ENCODE measurements around the gene EFCAB6. TPM values are rescaled to one million over a fixed set of nuclear protein-coding genes. Genes with fewer than 3 reads are reported as not detected.

Gene EFCAB6
- 1 to 10 TPM in 1 of 4 donors, under 1 TPM in 2, not detected in 1; 0.68 to 3.7 (median 0.80) TPM for total RNA-seq

- WGBS, 2 donors (ENCODE audit: low coverage in 1 of 2) = 3% methylated on average over 50 of the region's 55 CpGs; no CpG with 5 or more reads in 1 of the 2 donors
- in situ Hi-C loops (cut with MboI; ENCODE audit: low pct_ligation_motif_present in 1 of 4, low pct_unique_long_range_greater_than_20kb in 1 of 4, low sequenced_read_pairs in 3 of 4) = loop anchor here in 1 of 4 donors (25.0 kb wide), 1 partner anchor 425 kb away; no protein-coding TSS in a partner anchor
- Histone ChIP-seq H3K27ac (peak within 1 kb of the TSS; percentile 76 to 83 (median 78)), H3K36me3 (no peaks in the 10 kb centered on the region), H3K9me3 (no peaks in the 10 kb centered on the region), H3K4me1 (peaks cover 5 to 18% (median 10%) of the 10 kb centered on the region in 4 donors), H3K4me3 (peak within 1 kb of the TSS; percentile 60 to 96 (median 74)), H3K27me3 (no peaks in the 10 kb centered on the region)
- intact Hi-C loops (cut with DNase I; ENCODE audit: low total_unique reads) = no loop called here
- peak; percentile 95 for DNase-seq
- TF ChIP-seq CTCF (IDR thresholded peaks at IDR 0.05) (no peak), EP300 (IDR thresholded peaks at IDR 0.05; ENCODE audit: low read depth) (no peak), POLR2A (IDR thresholded peaks at IDR 0.05) (peak; percentile 62), POLR2AphosphoS5 (IDR thresholded peaks at IDR 0.05) (peak; percentile 25 to 71 (median 65))
Observed at GRCh38 chr22:43812149-43812842, at the start of gene EFCAB6. Gene EFCAB6, minus strand, starts transcription at chr22:43812305. Its CDS starts 29,987 bp downstream, at chr22:43782318.

- no peak overlapping the region for H3K27ac ChIP-seq
Observed at GRCh38 chr22:43861529-43861928, 49.4 kb upstream of the EFCAB6 start.

GRCh38 chr22:43860831-43861230 lies 48.7 kb upstream of the EFCAB6 start:
- Histone ChIP-seq H3K9me3 (no peaks in the 10 kb centered on the region), H3K27ac (no peak overlapping the region), H3K36me3 (no peaks in the 10 kb centered on the region), H3K27me3 (peaks cover 56% of the 10 kb centered on the region), H3K4me1 (peaks cover 0 to 5% (median 2%) of the 10 kb centered on the region in 4 donors), H3K4me3 (no peak overlapping the region)
- no peak for DNase-seq
- intact Hi-C loops (cut with DNase I; ENCODE audit: low total_unique reads) = no loop called here
- in situ Hi-C loops (cut with MboI; ENCODE audit: low pct_ligation_motif_present in 1 of 4, low pct_unique_long_range_greater_than_20kb in 1 of 4, low sequenced_read_pairs in 3 of 4) = no loop called here
- WGBS, 2 donors (ENCODE audit: low coverage in 1 of 2) = 80 to 82% methylated on average over 1 to 12 of the region's 12 CpGs
- no peak for TF ChIP-seq POLR2AphosphoS5 (IDR thresholded peaks at IDR 0.05)
- no peak for TF ChIP-seq CTCF (IDR thresholded peaks at IDR 0.05)
- no peak for TF ChIP-seq POLR2A (IDR thresholded peaks at IDR 0.05)
- TF ChIP-seq EP300 (IDR thresholded peaks at IDR 0.05; ENCODE audit: low read depth) = no peak

More at GRCh38 chr22:43861529-43861928, 49.4 kb upstream of the EFCAB6 start:
- 21 to 30% methylated on average over 2 to 9 of the region's 9 CpGs for WGBS, 2 donors (ENCODE audit: low coverage in 1 of 2)
- DNase-seq = no peak
- Histone ChIP-seq H3K4me3 (peak overlapping the region in 1 of 4 donors; percentile 34), H3K27me3 (peaks cover 56% of the 10 kb centered on the region), H3K36me3 (no peaks in the 10 kb centered on the region), H3K9me3 (no peaks in the 10 kb centered on the region), H3K4me1 (peaks cover 0 to 5% (median 2%) of the 10 kb centered on the region in 4 donors)
- TF ChIP-seq POLR2AphosphoS5 (IDR thresholded peaks at IDR 0.05) (no peak), CTCF (IDR thresholded peaks at IDR 0.05) (no peak), POLR2A (IDR thresholded peaks at IDR 0.05) (no peak), EP300 (IDR thresholded peaks at IDR 0.05; ENCODE audit: low read depth) (no peak)
- in situ Hi-C loops (cut with MboI; ENCODE audit: low pct_ligation_motif_present in 1 of 4, low pct_unique_long_range_greater_than_20kb in 1 of 4, low sequenced_read_pairs in 3 of 4) = no loop called here
- intact Hi-C loops (cut with DNase I; ENCODE audit: low total_unique reads) = no loop called here

- TF ChIP-seq CTCF (IDR thresholded peaks at IDR 0.05) (no peak), POLR2A (IDR thresholded peaks at IDR 0.05) (no peak), POLR2AphosphoS5 (IDR thresholded peaks at IDR 0.05) (no peak), EP300 (IDR thresholded peaks at IDR 0.05; ENCODE audit: low read depth) (no peak)
- intact Hi-C loops (cut with DNase I; ENCODE audit: low total_unique reads) (no loop called here), in situ Hi-C loops (cut with MboI; ENCODE audit: low pct_ligation_motif_present in 1 of 4, low pct_unique_long_range_greater_than_20kb in 1 of 4, low sequenced_read_pairs in 3 of 4) (no loop called here)
- no peak for DNase-seq
- Histone ChIP-seq H3K27me3 (peaks cover 55% of the 10 kb centered on the region), H3K4me1 (peaks cover 0 to 5% (median 2%) of the 10 kb centered on the region in 4 donors), H3K9me3 (no peaks in the 10 kb centered on the region), H3K27ac (no peak overlapping the region), H3K36me3 (no peaks in the 10 kb centered on the region), H3K4me3 (no peak overlapping the region)
- 78 to 95% methylated on average over 4 to 11 of the region's 11 CpGs for WGBS, 2 donors (ENCODE audit: low coverage in 1 of 2)
Observed at GRCh38 chr22:43860126-43860525, 48.0 kb upstream of the EFCAB6 start.

Data from transverse colon (tissue), 4 donors.